GM18909 (cell line): ENCODE results near the gene GDPD5.

Source experiments
- ATAC-seq: cut with Tn5 transposase; IDR thresholded peaks from one replicate; pipeline ENCODE4 v1.9.1; 2021; ENCODE audit warnings: mild to moderate bottlenecking; ENCODE audit not compliant: unreplicated experiment, poor library complexity

Gene GDPD5

DNA sequence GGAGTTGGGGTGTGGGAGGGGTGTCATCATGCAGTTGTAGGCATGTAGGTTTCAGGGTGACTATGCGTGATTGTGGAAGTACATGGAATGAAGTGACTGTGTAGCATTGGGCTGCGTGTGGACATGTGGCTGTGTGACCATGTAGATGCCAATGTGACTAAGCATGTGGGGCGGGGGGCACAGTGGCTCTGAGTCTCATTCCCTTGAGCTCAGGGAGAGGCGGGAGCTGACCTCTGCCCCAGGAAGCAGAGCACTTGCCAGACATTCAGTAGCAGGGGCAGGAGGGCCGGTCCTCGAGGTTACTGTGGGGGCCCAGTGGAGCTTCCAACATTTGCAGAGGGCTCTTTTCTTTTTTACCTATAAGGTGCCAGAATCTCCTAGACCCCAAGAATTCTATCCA is 92.3 kb downstream of the GDPD5 start:
- no peak for ATAC-seq

DNA sequence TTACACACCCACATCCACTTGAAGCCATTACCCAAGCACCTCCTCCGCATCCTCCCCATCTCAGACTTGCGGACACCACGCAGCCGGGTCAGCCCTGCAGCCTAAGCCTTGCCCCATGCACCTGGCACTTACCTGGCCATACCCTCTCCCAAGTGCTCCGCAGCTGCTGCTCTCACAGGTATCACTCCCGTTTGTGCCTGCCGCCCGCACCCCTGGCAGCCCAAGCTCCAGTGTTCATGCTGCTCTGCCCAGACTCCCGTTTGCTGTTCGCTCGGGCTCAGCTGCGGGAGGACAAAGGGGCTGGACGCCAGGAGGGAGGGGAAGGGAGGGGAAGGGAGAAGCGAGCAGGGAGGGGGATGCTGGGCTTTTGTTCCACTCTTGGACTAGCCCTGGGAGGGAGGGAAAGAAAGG is 92.8 kb downstream of the GDPD5 start, which contains the start of gene KLHL35:
KLHL35 (minus strand) TSS at position 293 of the 411 bp plus-strand sequence. CDS start 2,574 bp downstream, outside the sequence.
- ATAC-seq, result no peak

- ATAC-seq, result no peak
These were observed 93.9 kb downstream of the GDPD5 start for GRCh38 chr11:75431533-75432525.

GRCh38 chr11:75430714-75431532 is 94.8 kb downstream of the GDPD5 start:
- ATAC-seq, result no peak

DNA sequence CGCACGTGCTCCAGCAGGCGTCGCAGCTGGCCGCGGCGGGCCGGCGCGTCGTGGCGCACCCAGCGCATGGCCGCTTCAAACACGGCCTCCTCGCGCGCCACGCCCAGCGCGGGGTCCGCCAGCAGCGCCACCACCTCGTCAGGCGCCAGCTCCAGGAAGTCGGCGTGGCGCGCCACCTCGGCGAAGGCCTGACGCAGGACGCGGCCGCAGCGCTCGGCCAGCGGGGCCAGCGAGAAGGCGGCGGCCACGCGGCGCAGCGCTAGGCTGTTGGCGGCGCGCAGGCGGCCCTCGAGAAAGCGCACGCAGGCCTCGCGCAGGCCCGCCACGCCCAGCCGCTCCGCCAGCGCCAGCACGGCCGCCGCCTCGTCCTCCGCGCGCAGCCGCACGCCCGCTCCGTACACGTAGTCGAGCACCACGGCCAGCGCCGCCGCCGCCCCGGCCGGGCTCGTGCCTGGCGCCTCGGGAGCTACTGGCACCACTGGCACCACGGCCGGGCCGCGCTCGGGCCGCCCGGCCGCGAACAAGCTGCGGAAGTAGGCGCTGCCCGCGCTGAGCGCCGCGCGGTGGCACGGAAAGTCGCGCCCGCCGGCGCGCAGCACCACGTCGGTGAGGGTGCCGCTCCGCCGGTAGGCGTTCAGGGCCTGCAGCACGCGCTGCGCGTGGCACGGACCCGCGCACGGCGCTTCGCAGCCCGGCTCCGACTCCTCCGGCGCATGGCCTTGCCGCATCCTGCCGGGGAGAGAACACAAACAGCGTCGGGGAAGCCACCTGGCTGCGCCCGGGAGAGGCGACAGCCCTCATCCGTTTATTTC is 95.6 kb downstream of the GDPD5 start:
- ATAC-seq, result no peak

- ATAC-seq, result no peak
These were observed 96.2 kb downstream of the GDPD5 start for GRCh38 chr11:75429641-75429901.

- ATAC-seq, result no peak
These were observed 96.6 kb downstream of the GDPD5 start for GRCh38 chr11:75428989-75429640.

DNA sequence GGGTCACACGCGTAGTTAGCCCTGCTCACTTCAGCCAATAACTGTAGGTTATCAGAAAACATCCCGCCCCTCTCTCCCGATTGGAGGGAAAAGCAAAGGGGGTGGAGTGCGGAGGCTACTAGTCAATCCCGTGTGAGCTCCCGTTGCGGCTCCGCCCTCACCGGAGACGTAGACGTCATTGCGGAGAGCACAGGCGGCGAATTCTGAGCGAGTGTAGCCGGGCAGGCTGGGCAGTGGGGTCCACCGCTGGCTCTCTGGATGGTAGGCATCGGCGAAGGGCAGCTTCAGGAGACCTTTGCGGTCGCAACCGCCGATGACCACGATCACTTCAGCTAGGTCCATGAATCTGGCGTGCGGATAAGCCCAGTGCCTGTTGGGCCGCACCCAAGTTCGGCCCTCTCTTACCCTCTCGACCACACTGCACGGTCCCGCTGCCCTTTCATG is 97.4 kb downstream of the GDPD5 start:
- peak; percentile 43 for ATAC-seq

DNA sequence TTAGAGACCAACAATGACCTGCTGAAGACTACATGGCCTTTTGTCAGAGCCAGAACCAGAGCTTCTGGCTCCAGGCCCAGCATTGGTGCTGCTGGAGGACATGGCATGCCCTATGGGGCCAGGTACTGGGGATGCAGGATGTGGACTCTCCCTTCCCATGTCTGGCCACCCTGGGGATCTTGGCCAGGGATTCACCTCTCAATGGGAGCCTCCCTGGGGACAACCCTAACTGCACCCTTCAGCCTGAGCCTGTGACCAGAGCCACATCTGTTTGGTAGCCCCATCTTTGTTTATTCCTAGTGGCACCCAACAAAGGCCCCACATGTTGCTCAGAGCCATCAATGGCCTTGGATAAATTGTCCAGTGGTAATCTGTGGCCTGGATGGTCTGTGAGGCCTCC is 98.6 kb downstream of the GDPD5 start:
- no peak for ATAC-seq

DNA sequence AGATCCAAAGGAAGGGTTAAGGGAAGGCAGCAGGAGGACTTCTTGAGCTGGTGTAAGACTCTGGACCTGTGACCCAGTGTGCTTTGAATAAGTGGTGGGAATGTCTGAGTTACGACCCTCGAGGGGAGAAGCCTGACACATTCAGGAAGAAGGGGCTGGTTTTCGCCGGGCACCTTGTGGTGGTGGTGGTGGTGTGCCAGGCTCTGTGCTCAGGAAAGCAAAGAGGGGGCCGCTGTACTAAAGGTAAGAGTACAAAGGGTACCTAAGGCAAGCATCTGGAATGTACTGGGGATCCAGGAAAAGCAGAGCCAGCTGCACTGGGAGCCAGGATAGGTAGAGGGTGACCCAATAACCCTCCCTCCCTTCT is 99.0 kb downstream of the GDPD5 start:
- no peak for ATAC-seq

- ATAC-seq, result no peak
These were observed 100.3 kb downstream of the GDPD5 start for GRCh38 chr11:75425422-75425821.

DNA sequence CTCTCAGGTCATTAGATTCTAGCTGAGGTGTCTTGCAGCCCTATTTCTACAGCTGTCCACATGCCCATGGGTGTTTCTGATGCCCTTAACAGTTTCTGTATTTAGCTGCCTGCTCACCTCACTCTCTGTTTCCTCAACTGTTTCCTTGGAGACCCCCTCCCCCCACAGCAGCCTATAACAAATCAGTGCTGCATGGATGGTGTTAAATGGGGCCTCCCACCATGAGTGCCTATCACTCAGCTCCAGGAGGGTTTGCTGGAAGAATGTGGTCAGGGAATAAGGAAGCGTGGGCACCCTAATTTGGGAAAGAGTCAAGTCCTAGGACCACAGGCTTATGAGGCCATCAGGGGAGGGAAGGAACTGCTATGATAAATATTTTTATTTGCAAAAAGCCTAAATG is 101.3 kb downstream of the GDPD5 start:
- ATAC-seq, result no peak

DNA sequence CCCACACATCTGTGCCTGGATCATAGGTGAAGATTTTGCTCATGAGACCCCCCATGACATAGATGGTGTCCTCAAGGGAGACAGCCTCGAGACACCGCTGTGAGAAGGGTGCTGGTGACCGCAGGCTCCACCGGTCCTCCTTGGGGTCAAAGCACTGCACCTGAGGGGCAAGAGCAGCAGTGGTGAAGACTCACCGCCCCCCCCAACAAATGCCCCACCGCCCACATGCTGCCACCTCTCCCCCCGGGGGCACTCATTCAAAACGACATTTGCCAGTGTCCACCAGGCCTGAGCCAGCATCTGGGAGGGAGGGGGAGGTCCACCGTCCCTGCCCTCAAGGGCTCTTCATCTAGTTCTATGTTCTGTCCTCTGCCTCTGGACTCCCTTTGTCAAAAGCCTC is 102.0 kb downstream of the GDPD5 start:
- no peak for ATAC-seq

DNA sequence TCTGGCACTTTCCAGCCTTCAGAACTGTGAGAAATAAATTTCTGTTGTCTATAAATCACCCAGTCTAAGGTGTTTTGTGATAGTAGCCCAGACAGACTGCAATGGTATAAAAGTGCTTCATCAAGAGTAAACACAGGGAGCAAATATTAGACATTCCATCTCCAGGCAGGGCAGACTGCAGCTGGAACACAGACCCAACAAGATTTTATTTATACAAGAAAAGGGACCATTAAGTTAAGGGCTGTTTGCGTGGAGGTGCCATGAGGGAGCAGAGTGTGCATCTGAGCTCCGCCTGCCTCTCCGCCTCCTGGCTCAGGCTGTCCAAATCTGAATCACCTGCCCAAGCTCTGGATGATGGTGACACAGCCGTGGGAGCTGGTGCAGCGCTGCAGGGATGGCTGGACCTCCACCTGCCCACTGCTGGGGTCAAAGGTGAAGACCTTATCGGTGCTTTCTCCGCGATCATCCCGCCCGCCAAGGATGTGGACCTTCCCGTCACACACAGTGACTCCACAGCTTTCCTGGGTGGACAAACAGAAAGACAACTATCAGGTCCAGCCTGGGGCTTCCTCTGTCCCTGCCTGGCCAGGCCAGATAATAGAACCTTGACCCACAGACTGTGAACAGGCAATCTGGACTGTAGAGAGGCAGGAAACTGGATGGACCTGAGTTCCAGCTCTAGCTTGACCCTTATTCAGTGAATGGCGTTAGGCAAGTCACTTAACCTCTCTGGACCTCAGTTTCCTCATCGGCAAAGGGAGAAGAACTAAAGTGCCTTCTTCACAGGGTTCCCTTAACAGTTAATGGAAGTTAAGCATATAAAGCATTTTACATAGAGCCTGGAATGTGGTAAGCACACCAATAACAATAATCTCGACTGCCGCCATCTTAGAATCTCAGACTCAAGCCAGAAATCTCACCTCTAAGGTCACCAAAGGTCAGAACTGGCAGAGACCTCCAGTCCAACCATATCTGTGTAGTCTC is 103.2 kb downstream of the GDPD5 start:
- no peak for ATAC-seq

- ATAC-seq, result no peak
These were observed 103.9 kb downstream of the GDPD5 start for GRCh38 chr11:75421902-75422247.

- no peak for ATAC-seq
These were observed 104.6 kb downstream of the GDPD5 start for GRCh38 chr11:75421035-75421602.

DNA sequence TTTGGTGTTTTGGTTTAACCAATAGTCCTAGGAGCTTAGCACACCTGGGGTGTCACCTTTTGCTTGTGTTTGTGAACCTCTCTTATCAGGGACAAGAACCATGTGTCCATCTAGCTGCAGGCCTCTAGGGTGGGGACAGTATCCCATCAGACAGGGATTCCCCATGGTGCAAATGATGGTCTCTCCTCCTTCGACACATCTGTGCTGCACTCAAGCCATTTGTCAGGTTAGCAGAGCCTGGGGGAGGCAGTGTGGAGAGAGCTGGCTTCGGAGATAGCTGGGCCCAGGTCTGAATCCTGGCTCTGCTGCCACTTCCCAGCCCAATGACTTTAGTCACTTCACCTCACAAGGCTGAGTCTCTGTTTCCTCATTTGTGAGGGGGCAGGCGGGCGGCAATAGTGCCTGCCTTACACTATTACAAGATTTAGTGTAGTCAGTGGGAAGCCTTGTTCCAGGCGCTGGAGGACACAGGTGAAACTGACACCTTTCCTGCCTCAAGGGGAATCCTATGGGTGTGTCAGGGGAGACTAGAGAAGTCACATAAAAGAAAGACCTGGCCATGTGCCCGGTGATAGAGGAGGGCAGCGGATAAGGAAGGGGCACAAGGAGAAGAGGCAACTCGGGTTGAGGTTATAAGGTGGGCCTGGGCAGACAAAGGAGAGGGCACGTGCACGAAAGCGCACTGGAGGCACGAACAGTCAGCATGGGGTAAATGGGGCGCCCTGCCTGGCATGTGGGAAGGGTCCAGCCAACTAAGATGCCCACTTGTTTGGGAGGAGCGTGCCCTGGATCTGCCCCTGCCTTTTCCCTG is 105.3 kb downstream of the GDPD5 start:
- no peak for ATAC-seq

DNA sequence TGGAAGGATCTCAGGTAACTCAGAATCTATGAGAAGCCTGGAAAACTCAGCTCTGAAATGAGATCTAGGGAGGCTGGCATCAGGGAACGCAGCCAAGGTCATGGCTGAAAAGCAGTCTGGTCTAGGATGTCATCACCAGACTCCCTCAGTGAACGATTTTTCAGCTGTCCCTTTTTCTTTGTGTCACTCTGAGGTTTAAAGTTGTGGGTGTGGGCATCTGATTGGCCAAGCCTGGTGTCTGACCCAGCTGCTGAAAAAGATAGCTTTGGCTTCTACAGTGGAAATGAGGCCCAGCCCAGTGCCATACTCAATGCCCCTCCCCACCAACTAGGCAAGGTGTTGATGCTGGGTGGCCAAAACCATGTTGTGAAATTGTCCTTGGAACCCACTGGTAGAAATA is 111.9 kb downstream of the GDPD5 start:
- ATAC-seq, result no peak
